ENCODE results near the gene ZNF768.
"Not testable (repeated sequence)": the region's sequence is repeated elsewhere in the genome, so short reads cannot be mapped to it uniquely, and the experiment has no call there.

The ZNF768 gene

GRCh38 chr16:30532285-30533145 is 6.1 kb upstream of the ZNF768 start:
- no peak for DNase-seq

DNA sequence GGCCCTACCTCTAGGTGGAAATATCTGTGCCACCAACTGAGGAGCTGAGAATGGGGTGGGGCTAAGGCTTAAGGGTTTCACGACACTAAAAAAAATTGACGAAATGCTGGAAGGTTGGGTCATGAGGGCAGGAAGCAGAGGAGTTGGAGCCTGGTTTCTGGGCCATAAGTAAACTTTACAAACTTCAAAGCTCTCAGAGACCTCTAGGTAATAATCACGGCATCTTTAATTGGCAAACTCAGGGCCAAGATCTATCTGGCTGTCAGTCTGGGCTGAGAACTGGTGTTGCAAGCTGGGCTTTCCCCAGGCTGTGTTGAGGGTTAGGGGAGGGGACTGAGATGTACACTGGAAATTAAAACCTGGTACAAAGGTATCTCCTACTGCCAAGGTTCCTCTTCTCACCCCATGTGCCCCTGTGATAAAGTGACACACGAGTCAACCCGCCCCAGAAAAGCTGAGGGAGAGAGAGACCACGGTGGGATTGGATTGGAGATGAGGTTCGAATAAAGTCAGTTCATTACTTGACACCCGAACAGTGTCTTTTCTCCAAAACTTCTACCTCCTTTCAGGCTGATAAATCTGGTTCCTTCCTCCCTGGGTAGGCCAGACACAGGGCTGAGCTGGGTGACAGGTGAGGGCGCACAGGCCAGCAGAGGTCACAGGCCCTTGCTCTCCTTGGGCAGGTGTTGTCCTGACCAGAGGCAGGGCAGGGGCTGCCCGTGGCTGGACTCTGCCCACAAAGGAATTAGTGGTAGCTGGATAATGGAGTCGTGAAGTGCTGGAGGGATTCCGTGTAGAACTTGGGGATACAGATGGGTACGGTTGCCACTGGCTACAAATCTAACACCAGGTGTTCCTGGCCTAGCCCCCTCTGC is 4.0 kb upstream of the ZNF768 start:
- DNase-seq, result no peak

GRCh38 chr16:30528799-30529457 is 2.6 kb upstream of the ZNF768 start:
- DNase-seq, result no peak

DNA sequence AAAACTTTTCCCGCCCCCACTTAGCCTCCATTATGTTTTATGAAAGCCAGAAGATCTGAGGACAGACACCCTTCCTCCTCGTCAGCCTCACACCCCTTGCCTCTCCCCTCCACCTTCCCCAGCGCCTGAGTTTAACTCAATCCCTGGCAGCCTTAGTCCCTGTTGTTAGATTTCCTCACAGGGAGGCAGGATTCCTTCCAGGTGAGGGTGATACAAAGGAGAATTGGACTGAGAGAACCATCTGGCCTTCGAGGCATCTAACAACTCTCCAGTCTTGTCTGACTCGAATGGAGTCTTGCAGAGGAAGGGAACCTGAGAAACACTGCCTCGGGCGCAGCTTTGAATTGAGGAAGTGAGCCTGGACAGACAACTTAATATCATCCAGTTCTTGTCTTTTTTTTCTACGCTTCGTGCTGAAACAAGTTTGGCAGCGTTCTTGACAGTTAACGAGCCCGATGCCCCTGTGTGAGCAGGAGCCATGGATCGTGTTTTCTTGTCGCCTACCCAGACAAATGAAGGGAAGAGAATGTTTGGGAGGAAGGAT is 1.3 kb upstream of the ZNF768 start:
- peak; percentile 89 for DNase-seq

DNA sequence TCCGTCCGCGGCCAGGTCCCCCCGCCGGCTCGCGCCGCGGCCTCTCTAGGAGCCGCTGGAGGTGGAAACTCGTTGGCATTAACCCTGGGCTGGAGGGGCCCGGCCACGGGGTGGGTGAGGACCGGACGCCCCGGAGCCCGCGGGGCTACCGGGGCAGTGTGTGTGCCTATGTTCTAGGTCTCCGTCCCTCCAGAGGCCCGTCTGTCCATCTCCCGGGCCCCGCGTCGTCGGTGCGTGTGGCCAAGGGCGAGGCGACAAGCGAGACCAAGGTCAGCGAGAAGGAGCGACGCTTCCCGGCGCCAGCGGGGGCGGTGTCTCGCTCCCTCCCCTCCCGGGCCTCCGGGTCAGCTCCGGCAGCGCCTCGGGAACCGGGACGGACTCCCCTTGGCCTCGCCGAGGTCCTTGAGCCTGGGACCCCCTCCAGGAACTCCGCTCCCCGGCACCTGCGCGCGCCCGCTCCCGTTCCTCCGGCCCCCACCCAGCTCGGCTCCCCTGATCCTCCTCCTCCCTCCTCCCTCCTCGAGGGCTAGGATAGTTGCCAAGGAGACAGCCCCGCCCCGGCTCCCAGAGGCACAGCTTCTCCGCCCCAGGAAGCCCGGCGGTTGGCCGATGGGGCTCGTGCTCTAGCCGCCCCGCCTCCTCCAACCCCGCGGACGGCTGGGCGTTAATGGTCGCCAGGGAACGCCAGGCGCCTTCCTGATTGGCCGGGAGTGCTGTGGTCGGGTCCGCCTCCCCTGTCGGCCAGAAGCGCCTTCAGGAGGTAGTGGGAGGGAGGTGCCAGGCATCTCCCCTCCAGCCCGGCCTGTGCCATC is 663 bp upstream of the ZNF768 start:
- peak; percentile 99 for DNase-seq

DNA sequence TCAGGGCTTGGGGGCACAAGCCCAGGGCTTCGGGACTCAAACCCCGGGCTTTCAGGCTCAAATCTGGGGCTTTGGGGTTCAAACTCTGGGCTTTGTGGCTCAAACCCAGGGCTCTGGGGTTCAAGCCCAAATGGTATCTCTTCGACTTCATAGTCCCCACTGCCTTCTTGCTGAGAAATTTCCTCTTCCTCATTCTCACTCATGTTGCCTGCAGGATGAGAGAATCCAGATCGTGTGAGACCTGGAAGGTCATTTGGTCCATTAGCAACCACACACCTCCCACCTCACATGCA is 576 bp downstream of the ZNF768 start:
- DNase-seq, result no peak

GRCh38 chr16:30524575-30525568 is 1.5 kb downstream of the ZNF768 start:
- DNase-seq, result no peak

DNA sequence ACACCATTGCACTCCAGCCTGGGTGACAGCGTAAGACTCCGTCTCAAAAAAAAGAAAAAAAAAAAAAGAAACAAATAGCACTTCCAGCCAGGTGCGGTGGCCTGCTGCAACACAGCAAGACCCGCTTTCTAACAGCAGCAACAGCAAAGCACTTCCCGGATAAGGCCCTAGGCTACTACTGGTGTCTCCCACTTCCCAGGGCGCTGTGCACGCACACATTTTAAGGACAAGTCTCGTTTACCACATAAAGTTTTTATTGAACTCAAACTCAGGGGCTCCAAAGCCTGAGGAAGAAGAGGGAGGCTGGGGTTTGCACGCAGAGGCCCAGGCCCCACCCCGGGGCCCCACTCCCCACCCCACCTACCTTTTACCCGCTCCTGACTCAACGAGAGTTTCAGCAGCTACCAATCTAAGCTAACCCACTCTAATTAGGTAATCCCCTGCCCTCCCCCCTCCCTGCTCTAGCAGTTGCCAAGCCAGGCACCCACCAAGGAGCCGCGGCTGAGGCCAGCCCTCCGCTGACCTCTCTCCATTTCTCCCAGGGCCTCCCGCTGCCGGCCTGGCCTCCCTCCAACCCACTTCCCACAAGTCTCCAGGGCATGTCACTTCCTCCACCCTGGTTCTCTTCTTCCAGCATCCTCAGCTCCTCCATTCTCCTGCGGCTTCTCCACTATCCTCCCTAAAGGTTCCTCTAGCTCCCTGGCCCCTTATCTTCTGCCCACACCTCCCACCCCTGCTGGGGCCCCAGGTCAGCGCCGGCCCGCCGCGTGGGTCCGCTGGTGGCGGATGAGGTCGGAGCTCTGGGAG is 2.4 kb downstream of the ZNF768 start:
- no peak for DNase-seq

GRCh38 chr16:30522702-30523463 is 3.5 kb downstream of the ZNF768 start:
- DNase-seq, result not testable (repeated sequence)

DNA sequence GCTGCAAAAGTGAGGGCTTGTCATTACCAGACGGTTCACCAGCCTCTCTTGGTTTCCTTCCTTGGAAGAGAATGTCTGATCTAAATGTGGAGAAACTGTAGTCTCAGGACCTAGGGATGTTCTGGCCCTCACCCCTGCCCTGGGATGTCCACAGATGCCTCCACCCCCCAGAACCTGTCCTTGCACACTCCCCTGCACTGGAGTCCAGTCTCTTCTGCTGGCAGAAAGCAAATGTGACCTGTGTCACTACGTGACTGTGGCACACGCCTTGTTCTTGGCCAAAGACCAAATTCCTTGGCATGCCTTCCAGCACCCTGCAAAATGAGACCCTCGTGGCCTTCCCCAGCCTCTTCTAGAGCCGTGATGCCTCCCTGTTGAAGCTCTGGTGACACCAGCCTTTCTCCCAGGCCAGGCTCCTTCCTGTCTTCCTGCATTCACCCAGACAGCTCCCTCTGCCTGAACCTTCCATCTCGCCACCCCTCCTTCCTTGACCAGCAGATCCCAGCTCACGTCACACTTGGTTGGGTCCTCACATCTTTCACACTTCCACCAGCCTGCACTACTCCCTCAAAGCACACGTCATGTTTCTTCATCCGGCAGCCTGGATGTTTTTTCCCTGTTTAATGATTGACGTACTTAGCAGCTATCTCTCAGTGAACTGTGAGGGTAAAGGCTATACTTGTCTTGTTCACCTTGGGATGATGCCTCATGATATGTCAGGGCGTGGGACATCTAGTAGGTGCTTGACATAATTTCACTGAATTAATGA is 4.3 kb downstream of the ZNF768 start:
- no peak for DNase-seq

DNA sequence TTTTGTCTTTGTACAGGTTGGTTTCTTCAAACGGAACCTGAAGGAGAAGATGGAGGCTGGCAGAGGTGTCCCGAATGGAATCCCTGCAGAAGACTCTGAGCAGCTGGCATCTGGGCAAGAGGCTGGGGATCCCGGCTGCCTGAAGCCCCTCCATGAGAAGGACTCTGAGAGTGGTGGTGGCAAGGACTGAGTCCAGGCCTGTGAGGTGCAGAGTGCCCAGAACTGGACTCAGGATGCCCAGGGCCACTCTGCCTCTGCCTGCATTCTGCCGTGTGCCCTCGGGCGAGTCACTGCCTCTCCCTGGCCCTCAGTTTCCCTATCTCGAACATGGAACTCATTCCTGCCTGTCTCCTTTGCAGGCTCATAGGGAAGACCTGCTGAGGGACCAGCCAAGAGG is 4.9 kb downstream of the ZNF768 start:
- no peak for DNase-seq

DNA sequence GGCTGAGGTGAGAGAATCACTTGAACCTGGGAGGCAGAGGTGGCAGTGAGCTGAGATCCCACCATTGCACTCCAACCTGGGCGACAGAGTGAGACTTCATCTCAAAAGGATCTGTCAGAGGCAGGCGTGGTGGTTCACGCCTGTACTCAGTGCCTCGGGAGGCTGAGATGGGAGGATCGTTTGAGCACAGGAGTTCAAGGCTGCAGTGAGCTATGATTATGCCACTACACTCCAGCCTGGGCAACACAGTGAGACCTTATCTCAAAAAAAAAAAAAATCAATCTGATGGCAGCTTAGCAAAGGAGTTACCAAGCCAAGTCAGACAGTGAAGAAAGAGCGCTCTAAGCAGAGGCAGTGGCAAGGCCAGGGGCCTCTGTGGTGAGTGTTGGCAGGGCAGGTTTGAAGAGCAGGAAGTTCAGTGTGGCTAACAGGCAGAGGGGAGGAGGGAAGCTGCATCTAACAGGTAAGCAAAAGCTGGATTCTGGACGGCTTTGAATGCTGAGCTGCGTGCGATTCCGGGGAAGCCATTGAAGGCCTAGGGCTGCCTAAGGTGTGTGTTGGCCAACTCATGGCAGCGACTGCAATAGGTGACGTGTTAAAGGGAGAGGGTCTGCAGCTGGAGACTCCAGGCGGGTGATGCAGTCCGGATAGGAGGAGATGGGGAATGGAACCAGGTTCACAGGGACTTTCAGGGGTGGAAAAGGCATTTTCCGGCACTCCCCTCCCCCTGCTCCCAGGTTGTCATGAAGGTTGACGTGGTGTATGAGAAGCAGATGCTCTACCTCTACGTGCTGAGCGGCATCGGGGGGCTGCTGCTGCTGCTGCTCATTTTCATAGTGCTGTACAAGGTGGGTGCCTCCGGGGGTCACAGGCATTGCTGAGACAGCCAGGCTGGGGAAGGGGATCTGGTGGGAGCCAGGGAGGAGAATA is 7.0 kb downstream of the ZNF768 start:
- DNase-seq, result no peak

- no peak for DNase-seq
These were observed 7.8 kb downstream of the ZNF768 start for GRCh38 chr16:30518552-30518951.

DNA sequence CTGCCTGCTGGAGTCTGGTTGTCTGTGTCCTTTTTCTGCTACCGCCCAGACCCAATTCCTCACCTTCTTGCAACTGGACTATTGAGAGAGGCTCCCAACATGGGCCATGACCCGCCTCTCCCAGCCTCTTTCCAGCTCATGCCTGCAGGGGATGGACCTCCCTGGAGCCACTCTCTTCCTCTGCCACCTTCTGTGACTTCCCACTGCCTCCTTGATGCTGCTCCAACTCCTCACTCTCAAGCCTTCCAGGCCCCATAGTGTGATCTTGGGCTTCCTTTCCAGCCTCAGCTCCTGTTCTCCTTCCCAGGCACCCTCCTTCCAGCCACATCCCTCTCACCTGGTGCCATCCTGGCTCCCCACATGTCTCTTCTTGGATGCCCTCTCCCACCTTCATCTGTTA is 11.1 kb downstream of the ZNF768 start:
- DNase-seq, result no peak

DNA sequence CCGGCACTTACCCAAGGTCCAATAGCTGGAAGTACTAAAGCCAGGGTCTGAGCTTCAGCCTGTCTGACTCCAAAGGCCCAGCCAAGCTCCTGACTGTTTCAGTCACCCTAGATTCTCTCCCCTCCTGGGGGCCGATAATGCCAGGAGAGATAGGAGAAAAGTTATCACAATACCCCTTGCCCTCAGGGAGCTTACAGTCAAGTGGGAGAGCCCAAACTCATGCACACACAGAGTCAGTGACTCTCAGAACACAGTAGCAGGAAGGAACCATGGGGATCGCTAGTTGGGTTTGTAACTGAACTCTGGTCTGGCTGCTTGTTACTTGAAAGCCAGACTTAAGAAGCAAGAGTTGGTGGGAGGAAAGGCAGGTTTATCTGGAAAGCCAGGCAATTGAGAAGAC is 14.9 kb downstream of the ZNF768 start:
- DNase-seq, result no peak

DNA sequence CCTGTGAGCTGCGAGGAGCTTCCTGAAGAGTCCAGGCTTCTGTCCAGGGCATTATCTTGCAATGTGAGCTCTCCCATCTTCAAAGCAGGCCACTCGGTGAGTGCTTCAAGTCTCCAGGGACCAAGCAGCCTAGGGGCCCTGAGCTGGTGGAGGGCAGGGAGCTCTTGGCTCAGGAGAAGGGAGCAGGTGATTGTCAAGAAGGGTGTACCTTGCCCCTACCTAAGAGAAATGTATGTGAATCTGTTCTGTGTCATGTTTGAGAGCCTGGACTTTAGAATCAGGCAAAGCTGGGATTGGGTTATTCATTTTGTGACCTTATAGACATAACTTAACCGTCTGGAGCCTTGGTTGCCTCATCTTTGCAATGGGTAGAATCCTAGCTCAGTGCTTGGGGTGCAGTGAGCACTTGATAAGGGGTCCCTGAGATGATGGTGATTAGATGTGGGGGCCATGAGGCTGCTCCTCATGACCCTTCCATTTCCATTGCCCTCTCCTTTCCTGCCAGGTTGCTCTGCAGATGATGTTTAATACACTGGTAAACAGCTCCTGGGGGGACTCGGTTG is 15.9 kb downstream of the ZNF768 start:
- no peak for DNase-seq

DNA sequence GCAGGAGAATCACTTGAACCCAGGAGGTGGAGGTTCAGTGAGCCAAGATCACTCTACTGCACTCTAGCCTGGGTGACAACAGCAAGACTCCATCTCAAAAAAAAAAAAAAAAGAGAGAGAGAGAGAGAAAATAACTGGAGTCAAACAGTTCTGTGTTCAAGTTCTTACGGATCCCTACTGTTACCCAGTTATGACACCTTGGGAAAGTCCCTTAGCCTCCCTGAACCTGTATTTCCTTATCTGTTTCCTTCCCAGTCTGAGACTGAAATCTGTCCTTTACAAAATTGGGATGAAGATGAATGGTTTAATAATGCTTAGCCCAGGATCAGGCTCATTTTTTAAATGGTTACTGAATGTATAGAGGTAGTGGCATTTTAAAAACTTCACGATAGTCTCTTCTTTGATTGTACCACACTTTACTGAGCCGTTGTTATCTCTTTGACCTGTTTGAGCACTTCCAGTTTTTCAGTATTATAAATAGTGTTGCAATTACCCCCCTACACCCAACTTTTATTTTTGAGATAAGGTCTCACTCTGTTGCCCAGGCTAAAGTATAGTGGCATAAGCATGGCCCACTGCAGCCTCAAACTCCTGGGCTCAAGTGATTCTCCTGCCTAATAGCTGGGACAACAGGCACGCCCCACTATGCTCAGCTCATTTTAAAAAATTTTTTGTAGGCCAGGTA is 17.1 kb downstream of the ZNF768 start:
- no peak for DNase-seq

Measured in NCI-H510A treated with DMSO at 0.1 percent for 48 hours (cell line).